ENCODE data around the gene PMAIP1. TPM values are rescaled to one million over a fixed set of nuclear protein-coding genes. Genes with fewer than 3 reads are reported as not detected.

The PMAIP1 gene
- total and polyA plus RNA-seq, 4 donors = 0.08 to 5.5 (median 0.25) TPM

DNA sequence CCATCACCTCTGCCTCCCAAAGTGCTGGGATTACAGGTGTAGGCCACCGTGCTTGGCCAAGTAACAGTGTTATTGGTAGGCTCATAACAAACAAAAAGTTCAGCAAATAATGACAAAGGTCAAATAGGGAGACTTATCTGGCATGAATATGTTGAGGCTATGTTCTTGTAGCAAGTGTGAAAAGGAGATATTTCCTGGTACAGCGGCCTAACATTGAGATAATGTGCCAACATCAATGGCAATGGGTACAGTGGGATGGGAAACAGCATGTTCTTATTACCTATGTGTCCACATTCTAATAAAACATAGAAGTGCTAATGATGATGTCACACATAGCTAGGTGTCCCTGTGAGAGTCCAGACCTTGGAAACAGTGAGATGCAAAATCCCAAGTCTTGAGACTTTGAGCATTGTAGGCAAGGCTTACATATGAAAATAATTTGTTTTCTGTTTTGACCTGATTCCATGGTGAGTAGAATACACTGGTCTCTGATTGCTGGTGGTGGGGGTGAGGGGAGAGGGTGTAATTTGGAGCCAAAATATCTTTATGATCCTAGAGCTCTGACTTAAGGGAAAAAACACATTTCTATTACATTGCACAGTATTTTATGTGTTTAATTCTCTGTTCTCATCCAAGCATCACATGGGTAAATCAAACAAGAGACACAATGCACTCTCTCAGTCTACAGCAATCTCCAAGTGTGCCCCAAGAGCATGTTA lies 33.1 kb upstream of the PMAIP1 start:
- 45% methylated on average over 2 of the region's 2 CpGs for WGBS
- H3K27me3 ChIP-seq (ENCODE audit: control insufficient read depth in 4 of 4, insufficient read depth in 4 of 4, low read length in 3 of 4) = no peaks in the 10 kb centered on the region
- no peak overlapping the region for H3K27ac ChIP-seq (ENCODE audit: low read depth in 1 of 2, low read length in 2 of 2)
- H3K4me3 ChIP-seq (ENCODE audit: low read depth in 1 of 3, low read length in 3 of 3) = no peak overlapping the region
- H3K36me3 ChIP-seq (ENCODE audit: control insufficient read depth in 4 of 4, insufficient read depth in 3 of 4, low read depth in 1 of 4, low read length in 3 of 4) = no peaks in the 10 kb centered on the region
- H3K9me3 ChIP-seq (ENCODE audit: control insufficient read depth in 4 of 4, low read length in 3 of 4) = no peaks in the 10 kb centered on the region
- H3K9ac ChIP-seq (ENCODE audit: low read depth in 1 of 2, low read length in 2 of 2) = no peak overlapping the region
- DNase-seq (ENCODE audit: low spot score) = no peak
- no peaks in the 10 kb centered on the region for H3K4me1 ChIP-seq (ENCODE audit: control insufficient read depth in 4 of 4, insufficient read depth in 4 of 4, low read length in 3 of 4)
- TF ChIP-seq NR2F2 (IDR thresholded peaks at IDR 0.05) (no peak), EGR1 (IDR thresholded peaks at IDR 0.05; ENCODE audit: low read depth in 2 of 2) (no peak), HNF4A (conservative IDR thresholded peaks at IDR 0.05) (no peak), RXRA (IDR thresholded peaks at IDR 0.05) (no peak), FOXA1 (IDR thresholded peaks at IDR 0.05) (no peak), SP1 (IDR thresholded peaks at IDR 0.05) (no peak), HNF4G (IDR thresholded peaks at IDR 0.05) (no peak), ZBTB33 (IDR thresholded peaks at IDR 0.05) (no peak)

DNA sequence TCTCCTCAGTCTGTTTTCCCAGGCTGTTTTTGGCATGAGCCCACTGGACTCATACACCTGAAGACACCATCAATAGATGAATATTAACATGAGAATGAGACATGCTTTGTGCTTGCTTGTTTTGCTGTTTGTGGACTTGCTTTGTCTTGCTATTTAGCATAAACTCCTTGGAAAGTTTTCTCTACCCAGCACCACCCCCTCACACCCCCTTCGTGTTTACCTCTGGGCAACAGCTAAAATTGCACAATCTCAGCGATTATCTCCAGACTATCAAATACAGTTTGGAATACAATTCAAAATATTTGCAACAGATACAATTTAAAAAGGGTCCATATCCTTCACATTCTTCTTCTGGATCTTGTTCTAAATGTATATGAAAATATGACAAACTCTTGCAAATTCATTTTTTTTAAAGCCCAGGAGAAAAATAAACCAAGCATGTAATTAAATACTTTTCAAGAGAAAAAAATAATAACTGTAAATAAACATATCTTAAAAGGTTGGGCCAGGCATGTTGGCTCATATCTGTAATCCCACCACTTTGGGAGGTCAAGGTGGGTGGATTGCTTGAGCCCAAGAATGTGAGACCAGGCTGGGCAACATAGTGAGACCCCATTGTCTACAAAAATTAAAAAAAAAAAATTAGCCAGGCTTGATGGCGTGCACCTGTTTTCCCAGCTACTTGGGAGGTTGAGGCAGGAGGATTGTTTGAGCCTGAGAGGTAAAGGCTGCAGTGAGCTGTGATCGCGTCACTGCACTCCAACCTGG lies 32.3 kb upstream of the PMAIP1 start:
- WGBS = 61% methylated on average over 5 of the region's 5 CpGs
- H3K9ac ChIP-seq (ENCODE audit: low read depth in 1 of 2, low read length in 2 of 2) = no peak overlapping the region
- DNase-seq (ENCODE audit: low spot score) = no peak
- no peaks in the 10 kb centered on the region for H3K9me3 ChIP-seq (ENCODE audit: control insufficient read depth in 4 of 4, low read length in 3 of 4)
- no peaks in the 10 kb centered on the region for H3K36me3 ChIP-seq (ENCODE audit: control insufficient read depth in 4 of 4, insufficient read depth in 3 of 4, low read depth in 1 of 4, low read length in 3 of 4)
- H3K4me3 ChIP-seq (ENCODE audit: low read depth in 1 of 3, low read length in 3 of 3) = no peak overlapping the region
- H3K4me1 ChIP-seq (ENCODE audit: control insufficient read depth in 4 of 4, insufficient read depth in 4 of 4, low read length in 3 of 4) = no peaks in the 10 kb centered on the region
- no peak for TF ChIP-seq HNF4G (IDR thresholded peaks at IDR 0.05)
- TF ChIP-seq MAX (IDR thresholded peaks at IDR 0.05) = no peak
- TF ChIP-seq, protein P1, sequence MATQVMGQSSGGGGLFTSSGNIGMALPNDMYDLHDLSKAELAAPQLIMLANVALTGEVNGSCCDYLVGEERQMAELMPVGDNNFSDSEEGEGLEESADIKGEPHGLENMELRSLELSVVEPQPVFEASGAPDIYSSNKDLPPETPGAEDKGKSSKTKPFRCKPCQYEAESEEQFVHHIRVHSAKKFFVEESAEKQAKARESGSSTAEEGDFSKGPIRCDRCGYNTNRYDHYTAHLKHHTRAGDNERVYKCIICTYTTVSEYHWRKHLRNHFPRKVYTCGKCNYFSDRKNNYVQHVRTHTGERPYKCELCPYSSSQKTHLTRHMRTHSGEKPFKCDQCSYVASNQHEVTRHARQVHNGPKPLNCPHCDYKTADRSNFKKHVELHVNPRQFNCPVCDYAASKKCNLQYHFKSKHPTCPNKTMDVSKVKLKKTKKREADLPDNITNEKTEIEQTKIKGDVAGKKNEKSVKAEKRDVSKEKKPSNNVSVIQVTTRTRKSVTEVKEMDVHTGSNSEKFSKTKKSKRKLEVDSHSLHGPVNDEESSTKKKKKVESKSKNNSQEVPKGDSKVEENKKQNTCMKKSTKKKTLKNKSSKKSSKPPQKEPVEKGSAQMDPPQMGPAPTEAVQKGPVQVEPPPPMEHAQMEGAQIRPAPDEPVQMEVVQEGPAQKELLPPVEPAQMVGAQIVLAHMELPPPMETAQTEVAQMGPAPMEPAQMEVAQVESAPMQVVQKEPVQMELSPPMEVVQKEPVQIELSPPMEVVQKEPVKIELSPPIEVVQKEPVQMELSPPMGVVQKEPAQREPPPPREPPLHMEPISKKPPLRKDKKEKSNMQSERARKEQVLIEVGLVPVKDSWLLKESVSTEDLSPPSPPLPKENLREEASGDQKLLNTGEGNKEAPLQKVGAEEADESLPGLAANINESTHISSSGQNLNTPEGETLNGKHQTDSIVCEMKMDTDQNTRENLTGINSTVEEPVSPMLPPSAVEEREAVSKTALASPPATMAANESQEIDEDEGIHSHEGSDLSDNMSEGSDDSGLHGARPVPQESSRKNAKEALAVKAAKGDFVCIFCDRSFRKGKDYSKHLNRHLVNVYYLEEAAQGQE (IDR thresholded peaks at IDR 0.05) = no peak
- no peak for TF ChIP-seq YY1 (IDR thresholded peaks at IDR 0.05)
- no peak for TF ChIP-seq CTCF (IDR thresholded peaks at IDR 0.05; ENCODE audit: low read depth, low read length, missing input control)
- no peak for TF ChIP-seq JUND (IDR thresholded peaks at IDR 0.05)
- no peak for TF ChIP-seq EGR1 (IDR thresholded peaks at IDR 0.05; ENCODE audit: low read depth in 2 of 2)
- TF ChIP-seq, protein P2, sequence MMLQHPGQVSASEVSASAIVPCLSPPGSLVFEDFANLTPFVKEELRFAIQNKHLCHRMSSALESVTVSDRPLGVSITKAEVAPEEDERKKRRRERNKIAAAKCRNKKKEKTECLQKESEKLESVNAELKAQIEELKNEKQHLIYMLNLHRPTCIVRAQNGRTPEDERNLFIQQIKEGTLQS (IDR thresholded peaks at IDR 0.05) = no peak
- TF ChIP-seq GABPA (IDR thresholded peaks at IDR 0.05 in 1 of 2, conservative IDR thresholded peaks at IDR 0.05 in 1 of 2) = no peak
- no peak for TF ChIP-seq RXRA (IDR thresholded peaks at IDR 0.05)
- TF ChIP-seq TAF1 (conservative IDR thresholded peaks at IDR 0.05) = no peak
- no peak for TF ChIP-seq FOXA2 (IDR thresholded peaks at IDR 0.05)
- no peak for TF ChIP-seq FOXA1 (IDR thresholded peaks at IDR 0.05)
- no peak for TF ChIP-seq NR2F2 (IDR thresholded peaks at IDR 0.05)
- no peak for TF ChIP-seq RAD21 (IDR thresholded peaks at IDR 0.05)
- no peak for TF ChIP-seq HNF4A (conservative IDR thresholded peaks at IDR 0.05)
- TF ChIP-seq ZBTB33 (IDR thresholded peaks at IDR 0.05) = no peak
- no peak for TF ChIP-seq SP1 (IDR thresholded peaks at IDR 0.05)
- no peaks in the 10 kb centered on the region for H3K27me3 ChIP-seq (ENCODE audit: control insufficient read depth in 4 of 4, insufficient read depth in 4 of 4, low read length in 3 of 4)
- no peak overlapping the region for H3K27ac ChIP-seq (ENCODE audit: low read depth in 1 of 2, low read length in 2 of 2)

Data from liver (tissue), 9 donors.